NB4 (cell line): ENCODE results near the gene LRIT3.

Source experiments
- POLR2A ChIP-seq: IDR thresholded peaks from 2 replicates; pipeline ENCODE4 v1.6.1; 2011; ENCODE audit warnings: mild to moderate bottlenecking; ENCODE audit not compliant: insufficient read length; ENCODE audit errors: extremely low read depth
- TF ChIP-seq, protein P1 (sequence below): IDR thresholded peaks from 2 replicates; pipeline ENCODE4 v1.6.1; 2011; ENCODE audit warnings: low read depth, low read length
- TF ChIP-seq, protein P2 (sequence below): IDR thresholded peaks from one replicate; pipeline ENCODE4 v1.5.1; 2012; ENCODE audit warnings: low read depth, low read length

DNA sequence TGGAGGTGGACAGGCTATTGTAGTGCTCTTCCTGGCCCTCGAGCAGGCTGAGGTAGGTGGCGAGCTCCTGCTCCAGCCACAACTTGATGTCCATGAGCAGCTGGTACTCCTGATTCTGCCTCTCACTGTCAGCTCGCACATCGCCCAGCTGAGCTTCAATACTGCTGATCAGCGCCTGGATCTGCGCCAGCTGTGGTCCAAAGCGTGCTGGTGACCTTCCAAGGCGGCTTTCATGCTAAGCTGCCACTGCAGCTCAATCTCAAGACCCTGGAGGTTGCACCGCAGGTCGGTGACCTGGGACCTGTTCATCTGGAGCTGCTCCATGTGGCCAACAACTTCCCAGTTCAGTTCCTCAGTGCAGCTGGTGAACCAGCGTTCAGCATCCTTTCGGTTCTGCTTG lies 31.2 kb downstream of the LRIT3 start:
- TF ChIP-seq, protein P1, sequence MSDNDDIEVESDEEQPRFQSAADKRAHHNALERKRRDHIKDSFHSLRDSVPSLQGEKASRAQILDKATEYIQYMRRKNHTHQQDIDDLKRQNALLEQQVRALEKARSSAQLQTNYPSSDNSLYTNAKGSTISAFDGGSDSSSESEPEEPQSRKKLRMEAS, result no peak
- TF ChIP-seq, protein P2, sequence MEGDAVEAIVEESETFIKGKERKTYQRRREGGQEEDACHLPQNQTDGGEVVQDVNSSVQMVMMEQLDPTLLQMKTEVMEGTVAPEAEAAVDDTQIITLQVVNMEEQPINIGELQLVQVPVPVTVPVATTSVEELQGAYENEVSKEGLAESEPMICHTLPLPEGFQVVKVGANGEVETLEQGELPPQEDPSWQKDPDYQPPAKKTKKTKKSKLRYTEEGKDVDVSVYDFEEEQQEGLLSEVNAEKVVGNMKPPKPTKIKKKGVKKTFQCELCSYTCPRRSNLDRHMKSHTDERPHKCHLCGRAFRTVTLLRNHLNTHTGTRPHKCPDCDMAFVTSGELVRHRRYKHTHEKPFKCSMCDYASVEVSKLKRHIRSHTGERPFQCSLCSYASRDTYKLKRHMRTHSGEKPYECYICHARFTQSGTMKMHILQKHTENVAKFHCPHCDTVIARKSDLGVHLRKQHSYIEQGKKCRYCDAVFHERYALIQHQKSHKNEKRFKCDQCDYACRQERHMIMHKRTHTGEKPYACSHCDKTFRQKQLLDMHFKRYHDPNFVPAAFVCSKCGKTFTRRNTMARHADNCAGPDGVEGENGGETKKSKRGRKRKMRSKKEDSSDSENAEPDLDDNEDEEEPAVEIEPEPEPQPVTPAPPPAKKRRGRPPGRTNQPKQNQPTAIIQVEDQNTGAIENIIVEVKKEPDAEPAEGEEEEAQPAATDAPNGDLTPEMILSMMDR, result no peak
- no peak for TF ChIP-seq POLR2A
